ENCODE data around the gene DNAJC1.

DNA sequence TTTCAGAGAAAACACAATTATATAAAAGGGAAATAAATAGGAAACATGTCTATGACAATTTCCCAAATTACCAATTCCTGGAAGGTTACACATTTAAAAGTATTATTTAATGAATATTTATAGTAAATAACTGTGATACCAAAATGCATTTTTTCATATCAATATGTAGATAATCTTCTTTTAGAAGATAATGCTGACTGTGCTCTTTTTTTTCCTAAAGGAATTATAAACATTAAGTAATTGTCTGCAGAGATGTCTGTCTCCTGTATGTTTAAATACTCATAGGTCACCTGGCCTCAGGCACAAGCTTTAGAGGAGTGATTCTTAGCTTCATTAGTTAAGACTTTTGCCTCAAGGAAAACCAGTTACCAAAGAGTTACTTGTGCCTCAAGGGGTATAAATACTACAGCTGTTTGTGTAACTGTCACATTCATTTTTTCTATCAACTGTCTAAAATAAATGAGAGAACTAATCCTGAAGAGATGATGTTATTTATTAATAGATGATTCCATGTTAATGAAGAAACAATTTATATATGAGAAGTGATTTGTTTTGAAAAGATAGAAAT is 77.1 kb downstream of the DNAJC1 start:
- TF ChIP-seq, protein P1, sequence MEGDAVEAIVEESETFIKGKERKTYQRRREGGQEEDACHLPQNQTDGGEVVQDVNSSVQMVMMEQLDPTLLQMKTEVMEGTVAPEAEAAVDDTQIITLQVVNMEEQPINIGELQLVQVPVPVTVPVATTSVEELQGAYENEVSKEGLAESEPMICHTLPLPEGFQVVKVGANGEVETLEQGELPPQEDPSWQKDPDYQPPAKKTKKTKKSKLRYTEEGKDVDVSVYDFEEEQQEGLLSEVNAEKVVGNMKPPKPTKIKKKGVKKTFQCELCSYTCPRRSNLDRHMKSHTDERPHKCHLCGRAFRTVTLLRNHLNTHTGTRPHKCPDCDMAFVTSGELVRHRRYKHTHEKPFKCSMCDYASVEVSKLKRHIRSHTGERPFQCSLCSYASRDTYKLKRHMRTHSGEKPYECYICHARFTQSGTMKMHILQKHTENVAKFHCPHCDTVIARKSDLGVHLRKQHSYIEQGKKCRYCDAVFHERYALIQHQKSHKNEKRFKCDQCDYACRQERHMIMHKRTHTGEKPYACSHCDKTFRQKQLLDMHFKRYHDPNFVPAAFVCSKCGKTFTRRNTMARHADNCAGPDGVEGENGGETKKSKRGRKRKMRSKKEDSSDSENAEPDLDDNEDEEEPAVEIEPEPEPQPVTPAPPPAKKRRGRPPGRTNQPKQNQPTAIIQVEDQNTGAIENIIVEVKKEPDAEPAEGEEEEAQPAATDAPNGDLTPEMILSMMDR (IDR thresholded peaks at IDR 0.05) = no peak
- TF ChIP-seq POLR2A (IDR thresholded peaks at IDR 0.05) = no peak
